ENCODE data around the gene MOSPD2. TPM values are rescaled to one million over a fixed set of nuclear protein-coding genes. Genes with fewer than 3 reads are reported as not detected.

The MOSPD2 gene
- total and polyA plus RNA-seq, 10 of the 15 experiments (the other 5 are each of a cell fraction or from before 2014, with no cell fraction given): 4.9 to 14.7 (median 7.4) TPM

- 8% methylated on average over 5 of the region's 5 CpGs for WGBS (ENCODE audit: insufficient coverage, insufficient replicate concordance, low lambda C conversion rate, missing lambda C conversion rate)
- Histone ChIP-seq H3K27ac (ENCODE audit: control insufficient read depth, insufficient read depth) (no peak overlapping the region), H3K36me3 (ENCODE audit: control insufficient read depth in 2 of 2, insufficient read depth in 2 of 2, low read length in 1 of 2) (no peaks in the 10 kb centered on the region), H3K79me2 (ENCODE audit: control insufficient read depth, insufficient read depth, low read length) (no peaks in the 10 kb centered on the region), H3K4me2 (ENCODE audit: control insufficient read depth, insufficient read depth) (no peak overlapping the region), H3K9me3 (replicated peaks; ENCODE audit: control insufficient read depth, insufficient read depth, low read length) (no peaks in the 10 kb centered on the region), H2AFZ (ENCODE audit: control insufficient read depth, low read depth, low read length) (no peak overlapping the region), H3K4me3 (no peak overlapping the region), H4K20me1 (ENCODE audit: control insufficient read depth, insufficient read depth) (no peaks in the 10 kb centered on the region), H3K4me1 (ENCODE audit: control insufficient read depth, insufficient read depth, low read length) (no peaks in the 10 kb centered on the region), H3K9ac (ENCODE audit: control insufficient read depth, insufficient read depth, low read length) (no peak overlapping the region), H3K27me3 (replicated peaks in 1 of 2; ENCODE audit: control insufficient read depth in 2 of 2, insufficient read depth in 2 of 2, low read length in 1 of 2) (no peaks in the 10 kb centered on the region)
- BruUV-seq (replicated peaks): no TSS peak
- no peak for DNase-seq (ENCODE audit: low read depth, low spot score)
- ChIA-PET RAD21 (ENCODE audit: unreplicated experiment) (interaction anchor here (0.9 kb wide), 1 partner anchor 11 kb away, joined by 3 read pairs; no protein-coding TSS in a partner anchor), SMC1A (ENCODE audit: uncharacterized antibody, unreplicated experiment) (interaction anchor here (0.7 to 1.3 kb wide), 2 partner anchors 9 to 10 kb away, joined by 3 read pairs; no protein-coding TSS in a partner anchor), CTCF (interaction anchor here (1.5 kb wide), 1 partner anchor 8 kb away, joined by 3 read pairs; no protein-coding TSS in a partner anchor), POLR2A (no interaction called here)
- no peak for FAIRE-seq
- intact Hi-C loops (cut with micrococcal nuclease; ENCODE audit: unreplicated experiment): no loop called here
- ATAC-seq: no peak
- in situ Hi-C loops (cut with MboI): no loop called here
- TF ChIP-seq HCFC1 (IDR thresholded peaks at IDR 0.05; ENCODE audit: low read length) (no peak), NR2C1 (IDR thresholded peaks at IDR 0.05) (no peak), IKZF1 (conservative IDR thresholded peaks at IDR 0.05) (no peak), CBFB (IDR thresholded peaks at IDR 0.05; ENCODE audit: low read depth) (no peak), KDM1A (IDR thresholded peaks at IDR 0.05; ENCODE audit: borderline replicate concordance) (no peak), FOXM1 (IDR thresholded peaks at IDR 0.05; ENCODE audit: low read depth, low read length) (no peak), HDAC6 (IDR thresholded peaks at IDR 0.05; ENCODE audit: unreplicated experiment) (no peak), SMC3 (IDR thresholded peaks at IDR 0.05; ENCODE audit: borderline replicate concordance, low read length) (no peak), PAX8 (IDR thresholded peaks at IDR 0.05) (no peak), ZNF24 (IDR thresholded peaks at IDR 0.05) (no peak), STAT1 (conservative IDR thresholded peaks at IDR 0.05) (no peak), NR2F1 (conservative IDR thresholded peaks at IDR 0.05) (no peak), TAF1 (IDR thresholded peaks at IDR 0.05; ENCODE audit: borderline replicate concordance, low read depth, low read length) (no peak)
- TF ChIP-seq, protein P1, sequence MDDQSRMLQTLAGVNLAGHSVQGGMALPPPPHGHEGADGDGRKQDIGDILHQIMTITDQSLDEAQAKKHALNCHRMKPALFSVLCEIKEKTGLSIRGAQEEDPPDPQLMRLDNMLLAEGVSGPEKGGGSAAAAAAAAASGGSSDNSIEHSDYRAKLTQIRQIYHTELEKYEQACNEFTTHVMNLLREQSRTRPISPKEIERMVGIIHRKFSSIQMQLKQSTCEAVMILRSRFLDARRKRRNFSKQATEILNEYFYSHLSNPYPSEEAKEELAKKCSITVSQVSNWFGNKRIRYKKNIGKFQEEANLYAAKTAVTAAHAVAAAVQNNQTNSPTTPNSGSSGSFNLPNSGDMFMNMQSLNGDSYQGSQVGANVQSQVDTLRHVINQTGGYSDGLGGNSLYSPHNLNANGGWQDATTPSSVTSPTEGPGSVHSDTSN (IDR thresholded peaks at IDR 0.05; ENCODE audit: insufficient replicate concordance, low read depth, low read length): no peak
- TF ChIP-seq, protein P2, sequence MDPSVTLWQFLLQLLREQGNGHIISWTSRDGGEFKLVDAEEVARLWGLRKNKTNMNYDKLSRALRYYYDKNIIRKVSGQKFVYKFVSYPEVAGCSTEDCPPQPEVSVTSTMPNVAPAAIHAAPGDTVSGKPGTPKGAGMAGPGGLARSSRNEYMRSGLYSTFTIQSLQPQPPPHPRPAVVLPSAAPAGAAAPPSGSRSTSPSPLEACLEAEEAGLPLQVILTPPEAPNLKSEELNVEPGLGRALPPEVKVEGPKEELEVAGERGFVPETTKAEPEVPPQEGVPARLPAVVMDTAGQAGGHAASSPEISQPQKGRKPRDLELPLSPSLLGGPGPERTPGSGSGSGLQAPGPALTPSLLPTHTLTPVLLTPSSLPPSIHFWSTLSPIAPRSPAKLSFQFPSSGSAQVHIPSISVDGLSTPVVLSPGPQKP (IDR thresholded peaks at IDR 0.05; ENCODE audit: low read depth, low read length): no peak
- TF ChIP-seq, protein P3, sequence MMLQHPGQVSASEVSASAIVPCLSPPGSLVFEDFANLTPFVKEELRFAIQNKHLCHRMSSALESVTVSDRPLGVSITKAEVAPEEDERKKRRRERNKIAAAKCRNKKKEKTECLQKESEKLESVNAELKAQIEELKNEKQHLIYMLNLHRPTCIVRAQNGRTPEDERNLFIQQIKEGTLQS (IDR thresholded peaks at IDR 0.05; ENCODE audit: borderline replicate concordance, extremely low read depth, low read depth, low read length): no peak
Measured at GRCh38 chrX:14946606-14947155, 73.5 kb downstream of the MOSPD2 start.
